Chondrocyte (in vitro differentiated cells): ENCODE results near the gene DDX20. TPM values are rescaled to one million over a fixed set of nuclear protein-coding genes. Genes with fewer than 3 reads are reported as not detected.
A peak's percentile ranks its signal among the peaks of the same experiment; 100 is the strongest.

ENCODE experiments used
- DNase-seq: peaks from one replicate; pipeline ENCODE4 v3.0.0; 2021; ENCODE audit warnings: mixed read lengths, low spot score
- H3K27ac Mint-ChIP-seq: one replicate; pipeline ENCODE4 v1.8.0; 2021; ENCODE audit warnings: mild to moderate bottlenecking, moderate library complexity, mixed read lengths; ENCODE audit not compliant: unreplicated experiment
- H3K27me3 Mint-ChIP-seq: 2 replicates; pipeline ENCODE4 v1.8.0; 2021; ENCODE audit warnings: low read depth, mixed read lengths
- H3K36me3 Mint-ChIP-seq: 2 replicates; pipeline ENCODE4 v1.8.0; 2021; ENCODE audit warnings: low read depth, mixed read lengths
- H3K4me1 Mint-ChIP-seq: 2 replicates; pipeline ENCODE4 v1.8.0; 2021; ENCODE audit warnings: low read depth, mild to moderate bottlenecking, mixed read lengths
- H3K4me3 Mint-ChIP-seq: one replicate; pipeline ENCODE4 v1.8.0; 2021; ENCODE audit warnings: mild to moderate bottlenecking, moderate library complexity, mixed read lengths; ENCODE audit not compliant: unreplicated experiment
- H3K9me3 Mint-ChIP-seq: 2 replicates; pipeline ENCODE4 v1.8.0; 2021; ENCODE audit warnings: low read depth, mixed read lengths
- long read RNA-seq: library from polyadenylated mRNA; stranded (forward); transcript quantifications from one replicate; pipeline ENCODE4 v2.0.0, GENCODE V29; 2021
- total RNA-seq: library from RNA; stranded (reverse); gene quantifications from 3 replicates; pipeline ENCODE4 v1.2.1, GENCODE V29; 2021
- TF ChIP-seq, protein P1 (sequence below): fragments of 200-600 bp; sonication (generic); IDR thresholded peaks from 2 replicates; pipeline ENCODE4 v1.5.0; 2021; ENCODE audit warnings: antibody characterized with exemption, mild to moderate bottlenecking, moderate library complexity

DDX20 gene
- total RNA-seq = 9.9 to 10.7 TPM (median 10.0 TPM) in 3 replicates
- long read RNA-seq, full-length matches to known transcripts = 37 of 45 reads
- long read RNA-seq, partial matches to known transcripts = 1 of 45 reads
- long read RNA-seq, other reads (novel, unspliced or antisense) = 7 of 45 reads

GRCh38 chr1:111755331-111756123 is at the start of gene DDX20:
TSS of gene DDX20 (plus strand) at chr1:111755901. CDS start at chr1:111755925, 24 bp downstream.
- Mint-ChIP-seq H3K36me3 (peaks cover 2% of the 10 kb centered on the region), H3K27ac (peak within 1 kb of the TSS; percentile 100), H3K27me3 (no peaks in the 10 kb centered on the region), H3K4me1 (peaks cover 21% of the 10 kb centered on the region), H3K9me3 (no peaks in the 10 kb centered on the region), H3K4me3 (peak within 1 kb of the TSS; percentile 99)
- DNase-seq = no peak
- TF ChIP-seq, protein P1, sequence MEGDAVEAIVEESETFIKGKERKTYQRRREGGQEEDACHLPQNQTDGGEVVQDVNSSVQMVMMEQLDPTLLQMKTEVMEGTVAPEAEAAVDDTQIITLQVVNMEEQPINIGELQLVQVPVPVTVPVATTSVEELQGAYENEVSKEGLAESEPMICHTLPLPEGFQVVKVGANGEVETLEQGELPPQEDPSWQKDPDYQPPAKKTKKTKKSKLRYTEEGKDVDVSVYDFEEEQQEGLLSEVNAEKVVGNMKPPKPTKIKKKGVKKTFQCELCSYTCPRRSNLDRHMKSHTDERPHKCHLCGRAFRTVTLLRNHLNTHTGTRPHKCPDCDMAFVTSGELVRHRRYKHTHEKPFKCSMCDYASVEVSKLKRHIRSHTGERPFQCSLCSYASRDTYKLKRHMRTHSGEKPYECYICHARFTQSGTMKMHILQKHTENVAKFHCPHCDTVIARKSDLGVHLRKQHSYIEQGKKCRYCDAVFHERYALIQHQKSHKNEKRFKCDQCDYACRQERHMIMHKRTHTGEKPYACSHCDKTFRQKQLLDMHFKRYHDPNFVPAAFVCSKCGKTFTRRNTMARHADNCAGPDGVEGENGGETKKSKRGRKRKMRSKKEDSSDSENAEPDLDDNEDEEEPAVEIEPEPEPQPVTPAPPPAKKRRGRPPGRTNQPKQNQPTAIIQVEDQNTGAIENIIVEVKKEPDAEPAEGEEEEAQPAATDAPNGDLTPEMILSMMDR = peak; percentile 97

DNA sequence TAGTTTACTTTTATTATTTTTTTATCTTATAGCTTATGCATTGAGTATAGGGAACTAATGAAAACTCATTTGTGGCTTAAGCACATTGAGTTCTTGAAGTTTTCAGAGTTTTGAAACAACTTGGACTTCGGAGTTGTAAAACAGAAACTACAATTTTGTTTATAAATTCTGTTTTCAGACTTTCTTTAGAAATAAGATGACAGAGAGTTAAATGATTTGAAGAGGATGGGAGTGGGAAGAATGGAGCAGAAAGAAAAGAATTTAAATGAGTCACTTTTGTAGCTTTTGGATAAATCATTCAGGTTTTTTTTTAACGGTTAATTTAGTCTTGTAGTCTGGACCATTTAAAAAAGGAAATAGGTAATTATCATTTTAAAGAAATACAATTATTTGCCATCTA is 48.8 kb upstream of the DDX20 start:
- H3K4me1 Mint-ChIP-seq = no peaks in the 10 kb centered on the region
- DNase-seq = no peak

DNA sequence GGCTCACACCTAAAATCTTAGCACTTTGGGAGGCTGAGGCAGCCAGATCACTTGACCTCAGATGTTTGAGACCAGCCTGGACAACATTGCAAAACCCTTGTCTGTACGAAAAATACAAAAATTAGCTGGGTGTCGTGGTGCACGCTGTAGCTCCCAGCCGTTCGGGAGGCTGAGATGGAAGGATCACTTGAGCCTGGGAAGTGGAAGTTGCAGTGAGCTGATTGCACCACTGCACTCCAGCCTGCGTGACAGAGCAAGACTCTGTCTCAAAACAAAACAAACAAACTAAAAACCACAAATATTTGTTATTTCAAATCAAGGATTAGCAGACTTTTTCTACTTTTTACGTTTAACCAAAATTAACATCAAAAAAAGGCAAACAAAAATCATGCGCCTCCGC is 47.8 kb upstream of the DDX20 start:
- TF ChIP-seq, protein P1 = no peak
- no peaks in the 10 kb centered on the region for H3K27me3 Mint-ChIP-seq

More for the DNA sequence above, 48.8 kb upstream of the DDX20 start:
- H3K36me3 Mint-ChIP-seq = peaks cover 15% of the 10 kb centered on the region
- no peak overlapping the region for H3K27ac Mint-ChIP-seq
- no peaks in the 10 kb centered on the region for H3K9me3 Mint-ChIP-seq
- H3K4me3 Mint-ChIP-seq = no peak overlapping the region
- TF ChIP-seq, protein P1 = no peak
- H3K27me3 Mint-ChIP-seq = no peaks in the 10 kb centered on the region

DNA sequence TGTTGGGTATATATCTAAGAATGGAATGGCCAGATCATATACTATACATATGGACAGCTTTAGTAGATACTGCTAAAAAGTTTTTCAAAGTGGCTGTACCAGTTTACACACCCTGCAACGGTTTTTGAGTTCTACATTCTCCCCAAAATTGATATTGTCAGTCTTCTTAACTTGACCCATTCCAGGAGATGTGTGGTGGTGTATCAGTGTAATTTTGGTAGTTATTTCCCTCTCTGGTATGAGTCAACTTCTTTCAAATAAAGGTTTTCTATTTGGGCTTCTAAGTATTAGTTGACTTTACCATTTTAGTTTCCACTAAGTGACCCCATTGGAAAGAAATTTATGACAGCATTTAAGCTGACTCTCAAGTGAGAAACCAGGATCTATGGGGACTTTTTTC is 45.7 kb upstream of the DDX20 start:
- no peak for DNase-seq
- no peaks in the 10 kb centered on the region for H3K27me3 Mint-ChIP-seq
- H3K4me1 Mint-ChIP-seq = no peaks in the 10 kb centered on the region
- H3K27ac Mint-ChIP-seq = no peak overlapping the region
- H3K9me3 Mint-ChIP-seq = no peaks in the 10 kb centered on the region
- TF ChIP-seq, protein P1 = no peak
- no peak overlapping the region for H3K4me3 Mint-ChIP-seq
- H3K36me3 Mint-ChIP-seq = peaks cover 7% of the 10 kb centered on the region

More for the DNA sequence above, 47.8 kb upstream of the DDX20 start:
- no peaks in the 10 kb centered on the region for H3K4me1 Mint-ChIP-seq
- H3K9me3 Mint-ChIP-seq = no peaks in the 10 kb centered on the region
- no peak overlapping the region for H3K4me3 Mint-ChIP-seq
- H3K36me3 Mint-ChIP-seq = peaks cover 13% of the 10 kb centered on the region
- H3K27ac Mint-ChIP-seq = peak overlapping the region; percentile 45
- no peak for DNase-seq

- H3K36me3 Mint-ChIP-seq = peaks cover 5% of the 10 kb centered on the region
- no peak for DNase-seq
- H3K27me3 Mint-ChIP-seq = no peaks in the 10 kb centered on the region
- no peak overlapping the region for H3K27ac Mint-ChIP-seq
- H3K4me1 Mint-ChIP-seq = peaks cover 9% of the 10 kb centered on the region
- no peaks in the 10 kb centered on the region for H3K9me3 Mint-ChIP-seq
- no peak overlapping the region for H3K4me3 Mint-ChIP-seq
- TF ChIP-seq, protein P1 = no peak
Observed at GRCh38 chr1:111716333-111716732, 39.4 kb upstream of the DDX20 start.
